ENCODE results near the gene PXMP4.

The PXMP4 gene

GRCh38 chr20:33719989-33720709 is at the start of gene PXMP4:
PXMP4 (minus strand) TSS chr20:33720310; CDS start chr20:33720207, 103 bp downstream.
- in situ Hi-C loops (cut with HindIII; ENCODE audit: low pct_ligation_motif_present, low sequenced_read_pairs) = no loop called here
- peak; percentile 3 for TF ChIP-seq CTCF (IDR thresholded peaks at IDR 0.05; ENCODE audit: low read depth, low read length, missing control alignments)
- no peaks in the 10 kb centered on the region for H3K36me3 ChIP-seq (replicated peaks)
- peak; percentile 98 for DNase-seq
- H3K4me3 ChIP-seq (ENCODE audit: low read depth, low read length) = peak within 1 kb of the TSS; percentile 94
- no peaks in the 10 kb centered on the region for H3K27me3 ChIP-seq (replicated peaks)
- H3K27ac ChIP-seq = no peak within 1 kb of the TSS

GRCh38 chr20:33769043-33769442 is 48.9 kb upstream of the PXMP4 start:
- no peak overlapping the region for H3K4me3 ChIP-seq (ENCODE audit: low read depth, low read length)
- TF ChIP-seq CTCF (IDR thresholded peaks at IDR 0.05; ENCODE audit: low read depth, low read length, missing control alignments) = no peak
- no peak overlapping the region for H3K27ac ChIP-seq
- peaks cover 2% of the 10 kb centered on the region for H3K36me3 ChIP-seq (replicated peaks)
- no peaks in the 10 kb centered on the region for H3K27me3 ChIP-seq (replicated peaks)
- in situ Hi-C loops (cut with HindIII; ENCODE audit: low pct_ligation_motif_present, low sequenced_read_pairs) = no loop called here
- no peak for DNase-seq

GRCh38 chr20:33767777-33768138 is 47.6 kb upstream of the PXMP4 start:
- TF ChIP-seq CTCF (IDR thresholded peaks at IDR 0.05; ENCODE audit: low read depth, low read length, missing control alignments) = no peak
- DNase-seq = no peak
- in situ Hi-C loops (cut with HindIII; ENCODE audit: low pct_ligation_motif_present, low sequenced_read_pairs) = no loop called here
- H3K27me3 ChIP-seq (replicated peaks) = no peaks in the 10 kb centered on the region
- peaks cover 2% of the 10 kb centered on the region for H3K36me3 ChIP-seq (replicated peaks)
- no peak overlapping the region for H3K4me3 ChIP-seq (ENCODE audit: low read depth, low read length)
- no peak overlapping the region for H3K27ac ChIP-seq

GRCh38 chr20:33766686-33767085 is 46.6 kb upstream of the PXMP4 start:
- TF ChIP-seq CTCF (IDR thresholded peaks at IDR 0.05; ENCODE audit: low read depth, low read length, missing control alignments) = no peak
- Histone ChIP-seq H3K27ac (no peak overlapping the region), H3K36me3 (replicated peaks) (peaks cover 2% of the 10 kb centered on the region), H3K4me3 (ENCODE audit: low read depth, low read length) (no peak overlapping the region), H3K27me3 (replicated peaks) (no peaks in the 10 kb centered on the region)
- DNase-seq = no peak
- in situ Hi-C loops (cut with HindIII; ENCODE audit: low pct_ligation_motif_present, low sequenced_read_pairs) = no loop called here

GRCh38 chr20:33765592-33765991 is 45.5 kb upstream of the PXMP4 start:
- peaks cover 2% of the 10 kb centered on the region for H3K36me3 ChIP-seq (replicated peaks)
- no peak for TF ChIP-seq CTCF (IDR thresholded peaks at IDR 0.05; ENCODE audit: low read depth, low read length, missing control alignments)
- H3K4me3 ChIP-seq (ENCODE audit: low read depth, low read length) = no peak overlapping the region
- no peaks in the 10 kb centered on the region for H3K27me3 ChIP-seq (replicated peaks)
- no peak overlapping the region for H3K27ac ChIP-seq
- in situ Hi-C loops (cut with HindIII; ENCODE audit: low pct_ligation_motif_present, low sequenced_read_pairs) = no loop called here
- DNase-seq = no peak

GRCh38 chr20:33765099-33765498 is 45.0 kb upstream of the PXMP4 start:
- H3K36me3 ChIP-seq (replicated peaks) = peaks cover 2% of the 10 kb centered on the region
- in situ Hi-C loops (cut with HindIII; ENCODE audit: low pct_ligation_motif_present, low sequenced_read_pairs) = no loop called here

More at GRCh38 chr20:33765099-33765498, 45.0 kb upstream of the PXMP4 start:
- H3K4me3 ChIP-seq (ENCODE audit: low read depth, low read length) = no peak overlapping the region
- no peaks in the 10 kb centered on the region for H3K27me3 ChIP-seq (replicated peaks)
- DNase-seq = no peak
- no peak overlapping the region for H3K27ac ChIP-seq
- no peak for TF ChIP-seq CTCF (IDR thresholded peaks at IDR 0.05; ENCODE audit: low read depth, low read length, missing control alignments)
